Measurements from ENCODE around the gene ITGA7. TPM values are rescaled to one million over a fixed set of nuclear protein-coding genes. Genes with fewer than 3 reads are reported as not detected.

Gene ITGA7
- total RNA-seq, 1 donor from 2014 or later: 1.3 TPM

DNA sequence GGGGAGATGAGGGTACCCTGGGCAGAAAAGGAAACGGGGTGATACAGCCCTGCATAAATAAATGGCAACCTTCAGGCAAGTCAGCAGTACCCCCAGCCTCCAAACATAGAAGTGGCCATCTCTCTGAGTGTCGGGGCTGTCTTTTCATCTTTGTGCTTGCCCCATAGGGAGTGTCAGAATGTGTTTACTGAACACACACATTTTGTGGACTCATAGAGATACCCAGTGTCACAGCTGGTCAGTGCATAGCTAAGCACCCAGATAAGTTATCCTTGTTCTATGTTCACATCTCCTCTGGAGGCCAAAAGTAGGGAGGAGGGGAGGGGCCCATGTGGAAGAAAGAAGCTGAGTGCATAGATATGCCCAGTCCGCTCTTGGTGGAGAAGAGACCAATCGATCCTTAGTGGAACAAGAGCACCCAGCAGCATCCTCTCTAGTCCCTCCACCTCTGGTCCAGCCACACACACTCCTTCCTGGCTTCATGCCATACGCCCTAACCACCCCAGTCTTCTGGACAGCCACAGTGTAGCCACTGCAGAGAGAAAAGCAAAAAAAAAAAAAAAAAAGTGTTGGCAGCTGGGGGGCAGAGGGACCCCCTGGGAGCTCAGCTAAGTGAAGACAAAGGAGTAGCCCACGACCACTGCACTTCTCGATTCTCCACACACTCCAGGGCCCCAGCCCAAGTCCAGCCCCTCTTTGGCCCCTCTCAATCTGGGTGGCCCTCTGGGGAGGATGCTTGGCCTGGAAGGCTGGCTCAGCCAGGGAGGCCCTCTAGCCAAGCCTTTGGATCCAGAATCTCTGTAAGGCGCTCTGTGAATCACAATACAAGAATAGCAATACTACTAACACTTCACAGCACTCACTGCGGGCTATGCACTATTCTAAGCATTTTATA is 2.6 kb downstream of the ITGA7 start:
- intact Hi-C loops (cut with micrococcal nuclease): no loop called here

GRCh38 chr12:55703901-55704761 is 3.6 kb downstream of the ITGA7 start:
- intact Hi-C loops (cut with micrococcal nuclease): no loop called here

DNA sequence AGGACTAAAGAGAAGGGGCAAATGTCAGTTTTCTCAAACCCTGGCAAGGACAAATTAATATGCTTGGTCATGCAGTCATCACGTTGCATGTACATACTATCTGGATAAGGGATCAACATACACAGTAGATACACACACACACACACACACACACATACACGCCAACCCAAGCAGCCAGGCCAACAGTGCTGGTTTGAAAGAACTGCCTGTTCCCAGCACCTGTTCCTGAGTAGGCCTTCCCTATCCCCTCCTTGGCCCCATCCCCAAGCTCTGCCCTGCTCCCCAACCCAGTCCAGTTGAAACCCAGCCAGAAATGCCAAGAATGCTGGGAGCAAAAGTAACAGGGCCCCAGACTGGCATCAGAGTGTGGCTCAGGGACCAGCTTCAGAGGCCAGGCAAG is 4.4 kb downstream of the ITGA7 start:
- intact Hi-C loops (cut with micrococcal nuclease): no loop called here

DNA sequence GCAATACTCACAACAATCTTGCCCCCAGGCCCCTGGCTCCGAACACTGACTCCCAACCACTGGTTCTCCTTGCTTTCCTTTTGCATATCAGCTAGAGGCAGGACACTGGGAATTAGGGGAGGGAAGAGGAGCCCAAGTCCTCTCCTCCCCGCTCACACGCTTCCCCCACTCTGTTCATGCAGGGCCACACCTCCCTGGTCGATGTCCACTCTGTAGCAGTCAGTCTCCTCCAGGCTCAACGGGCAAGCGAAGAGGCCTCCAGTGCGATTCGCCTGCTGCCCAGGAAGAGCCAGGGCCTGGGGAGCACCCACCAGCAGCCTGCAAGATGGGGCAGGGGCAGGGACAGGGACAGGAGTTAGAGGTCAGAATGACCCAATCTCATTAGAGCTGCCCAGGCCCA is 4.8 kb downstream of the ITGA7 start:
- intact Hi-C loops (cut with micrococcal nuclease): no loop called here

GRCh38 chr12:55700255-55701018 is 7.3 kb downstream of the ITGA7 start:
- intact Hi-C loops (cut with micrococcal nuclease): no loop called here

DNA sequence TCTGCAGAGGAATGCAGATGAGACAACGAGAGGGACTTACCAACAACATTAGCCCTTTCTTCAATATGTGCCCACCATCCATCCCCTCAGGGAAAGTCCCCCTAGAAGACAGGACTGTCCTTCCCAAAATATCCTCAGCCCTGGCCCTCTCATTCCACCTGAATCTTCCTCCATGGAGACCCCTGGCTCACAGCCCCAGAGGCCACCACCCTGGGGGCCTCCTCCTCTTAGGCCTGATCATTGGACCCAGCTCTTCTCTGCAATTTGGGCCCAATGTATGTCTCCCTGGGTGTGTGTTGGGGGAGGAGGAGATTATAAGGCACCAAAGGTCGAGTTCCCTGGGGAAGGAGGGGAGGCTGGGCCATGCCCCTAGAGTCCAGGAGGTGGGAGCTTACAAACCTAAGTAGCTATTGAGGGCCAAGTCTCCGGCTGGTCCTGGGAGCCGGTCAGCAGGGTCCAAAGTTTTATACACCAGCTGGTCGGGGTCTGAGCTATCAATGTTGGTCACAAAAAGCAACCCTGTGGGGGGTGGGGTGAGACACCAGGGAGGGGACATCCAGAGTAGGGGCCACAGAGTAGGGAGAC is 8.1 kb downstream of the ITGA7 start:
- intact Hi-C loops (cut with micrococcal nuclease): no loop called here

GRCh38 chr12:55698965-55699364 is 8.7 kb downstream of the ITGA7 start:
- intact Hi-C loops (cut with micrococcal nuclease): no loop called here

DNA sequence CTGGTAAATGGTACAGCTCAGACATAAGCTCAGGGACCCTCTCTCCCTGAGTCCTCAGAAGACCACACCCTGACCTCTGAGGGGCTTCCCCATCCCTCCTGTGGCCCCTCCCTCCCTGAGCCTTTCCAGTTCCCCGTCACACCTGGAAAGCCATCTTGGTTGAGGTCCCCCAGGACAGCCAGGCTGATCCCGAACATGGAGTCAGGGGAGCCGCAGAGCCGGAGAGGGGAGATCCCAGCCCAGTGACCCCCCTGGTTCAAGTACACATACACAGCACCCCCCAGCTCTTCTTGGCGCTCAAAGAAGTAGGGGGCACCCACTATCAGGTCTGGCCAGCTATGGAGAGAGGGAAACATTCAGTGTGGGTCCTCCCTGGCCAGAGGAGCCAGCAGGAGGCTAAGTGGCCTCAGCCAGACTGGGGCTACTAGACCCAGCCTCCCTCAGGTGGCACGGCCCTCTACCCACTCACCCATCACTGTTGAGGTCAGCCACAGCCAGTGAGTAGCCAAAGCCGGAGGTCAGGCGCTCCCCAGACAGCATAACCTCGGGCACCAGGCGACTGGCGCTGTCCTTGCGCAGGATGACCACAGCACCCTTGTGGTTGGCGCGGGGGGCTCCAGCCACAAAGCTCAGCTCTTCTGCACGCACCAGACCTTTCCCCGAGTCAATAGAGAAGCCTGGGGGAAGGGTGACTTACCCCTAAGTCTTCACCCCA is 9.3 kb downstream of the ITGA7 start:
- intact Hi-C loops (cut with micrococcal nuclease): no loop called here

DNA sequence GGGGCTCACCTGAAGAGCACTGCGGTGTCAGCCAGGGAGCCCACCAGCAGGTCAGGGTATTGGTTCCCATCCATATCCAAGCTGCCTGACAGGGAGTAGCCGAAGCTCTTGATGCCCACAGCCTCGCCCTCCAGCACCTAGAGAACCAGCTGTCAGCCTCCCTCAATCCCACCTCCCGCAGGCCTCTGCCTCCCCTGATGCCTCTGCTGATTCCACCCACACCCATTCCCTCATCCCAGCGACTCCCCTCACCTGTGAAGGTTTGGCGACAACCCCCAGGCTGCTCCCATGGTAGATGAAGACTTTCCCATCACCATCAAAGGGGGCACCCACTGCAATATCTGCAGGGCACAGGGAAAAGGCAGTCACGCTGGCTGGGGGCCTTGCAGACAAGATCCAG is 10.0 kb downstream of the ITGA7 start:
- intact Hi-C loops (cut with micrococcal nuclease): no loop called here

DNA sequence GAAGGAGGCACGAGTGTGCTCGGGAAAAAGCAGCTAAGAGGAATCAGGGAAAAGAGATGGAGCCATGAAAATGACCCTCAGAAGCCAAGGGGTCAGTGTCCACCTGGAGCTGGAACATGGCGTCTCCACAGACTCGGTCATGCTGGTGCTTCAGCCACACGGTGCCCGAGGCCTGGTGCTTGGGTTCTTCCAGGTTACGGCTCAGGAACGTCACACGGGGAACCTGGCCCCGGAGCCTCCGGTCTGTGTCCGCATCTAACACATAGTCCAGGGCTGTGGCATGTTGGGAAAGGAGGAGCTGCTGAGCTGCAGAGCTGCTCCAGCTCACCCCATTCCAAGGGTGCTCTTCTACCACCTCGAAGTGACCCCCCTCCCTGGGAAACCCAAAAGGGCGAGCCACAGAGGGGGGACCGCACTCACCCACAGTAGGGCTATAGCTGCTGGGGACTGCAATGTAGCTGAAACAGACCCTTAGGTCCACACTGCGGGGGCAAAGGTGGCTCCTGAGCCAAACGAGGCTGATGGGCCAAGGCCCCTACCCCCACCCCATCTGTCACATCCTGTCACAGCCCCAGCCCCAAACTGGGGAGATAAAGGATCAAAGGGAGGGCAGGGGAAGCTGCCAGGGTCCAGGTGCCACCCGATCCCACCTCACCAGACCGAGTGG is 10.8 kb downstream of the ITGA7 start:
- intact Hi-C loops (cut with micrococcal nuclease): no loop called here

- intact Hi-C loops (cut with micrococcal nuclease): no loop called here
These were observed 11.6 kb downstream of the ITGA7 start for GRCh38 chr12:55696141-55696540.

DNA sequence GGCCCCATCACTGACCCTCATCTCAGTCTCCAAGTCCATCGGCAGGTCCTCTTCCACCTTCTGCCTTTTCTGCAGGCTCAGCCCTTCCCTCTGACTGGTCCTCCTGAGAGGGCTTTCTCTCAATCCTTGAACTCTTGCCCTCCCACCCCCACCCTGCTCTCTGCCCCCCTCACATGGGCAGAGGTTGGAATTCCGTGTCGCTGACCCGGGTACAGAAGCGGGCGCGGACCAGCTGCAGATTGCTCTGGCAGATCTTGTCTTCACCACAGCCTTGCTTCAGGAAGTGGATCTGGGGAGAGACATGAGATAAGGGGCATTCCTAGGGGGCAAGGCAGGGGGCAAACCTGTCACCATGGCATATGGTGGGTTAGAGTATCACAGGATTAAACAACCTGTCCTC is 12.4 kb downstream of the ITGA7 start:
- intact Hi-C loops (cut with micrococcal nuclease): no loop called here

DNA sequence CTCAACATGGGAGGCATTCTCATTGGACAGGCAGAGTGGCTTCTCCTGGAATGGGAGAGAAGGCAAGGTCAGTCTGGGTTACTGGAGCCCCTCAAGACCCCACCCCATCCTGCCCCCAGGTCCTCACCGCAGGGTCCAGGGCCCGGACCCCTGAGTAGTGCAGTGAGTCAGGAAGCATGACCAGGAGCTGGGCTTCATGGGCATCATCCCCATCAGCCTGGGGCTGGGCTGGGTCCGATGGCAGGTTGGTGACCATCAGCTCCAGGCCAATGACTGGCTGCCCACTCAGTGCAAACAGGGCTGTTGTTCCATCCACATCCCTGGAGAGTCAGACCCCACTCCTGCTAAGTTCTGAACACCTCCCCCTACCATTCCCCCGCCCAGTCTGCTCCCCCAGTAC is 13.1 kb downstream of the ITGA7 start:
- intact Hi-C loops (cut with micrococcal nuclease): no loop called here

GRCh38 chr12:55694188-55694515 is 13.6 kb downstream of the ITGA7 start:
- intact Hi-C loops (cut with micrococcal nuclease): no loop called here

- intact Hi-C loops (cut with micrococcal nuclease): no loop called here
These were observed 14.1 kb downstream of the ITGA7 start for GRCh38 chr12:55693323-55694187.

- intact Hi-C loops (cut with micrococcal nuclease): no loop called here
These were observed 14.9 kb downstream of the ITGA7 start for GRCh38 chr12:55692631-55693322.

- intact Hi-C loops (cut with micrococcal nuclease): no loop called here
These were observed 18.7 kb downstream of the ITGA7 start for GRCh38 chr12:55688716-55689655.

DNA sequence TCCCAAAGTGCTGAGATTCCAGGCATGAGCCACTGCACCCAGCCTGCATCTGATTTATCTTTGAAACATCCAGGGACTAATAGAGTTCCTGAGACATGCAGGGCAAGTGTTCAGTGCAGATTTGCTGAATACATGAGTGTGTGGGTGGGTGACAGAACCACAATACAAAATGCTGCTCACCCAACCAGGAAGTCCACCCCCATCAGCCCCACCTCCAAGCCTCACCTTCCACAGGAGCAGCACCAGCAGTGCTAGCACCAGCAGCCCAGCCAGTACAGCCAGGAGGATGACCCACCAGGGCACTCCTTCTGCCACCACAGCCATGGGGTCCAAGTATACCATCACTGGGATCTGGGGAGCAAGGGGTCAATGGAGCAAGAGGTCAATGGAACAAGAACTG is 20.0 kb downstream of the ITGA7 start:
- intact Hi-C loops (cut with micrococcal nuclease): no loop called here
